Heart right ventricle (tissue), 16 donors: ENCODE measurements around the gene KRTAP12-2. TPM values are rescaled to one million over a fixed set of nuclear protein-coding genes. Genes with fewer than 3 reads are reported as not detected.
A peak's percentile ranks its signal among the peaks of the same experiment; 100 is the strongest.

Source experiments
- ATAC-seq, 8 donors: fragments of 200-7000 bp; cut with Tn5 transposase; one replicate each; pipeline ENCODE4 v1.9.1; 2020; ENCODE audit warnings: mild to moderate bottlenecking in 8 of 8, moderate library complexity in 8 of 8, moderate number of reproducible peaks in 1 of 8
- DNase-seq, 2 donors: peaks; one replicate each; pipeline ENCODE4 v3.0.0-alpha.2; 2020
- H3K27ac ChIP-seq, 10 donors: fragments of 200-600 bp; sonication (generic) in 2 of 10; one replicate each; pipeline versions ENCODE4 v1.5.0 to v1.8.0; 2020 to 2022; ENCODE audit warnings: mild to moderate bottlenecking in 3 of 10
- H3K27me3 ChIP-seq, 7 donors: fragments of 200-600 bp; one replicate each; pipeline ENCODE4 v1.8.0; 2021 to 2022; ENCODE audit warnings: mild to moderate bottlenecking in 2 of 7
- H3K36me3 ChIP-seq, 9 donors: fragments of 200-600 bp; sonication (generic) in 1 of 9; one replicate each; pipeline versions ENCODE4 v1.5.0 to v1.8.0; 2020 to 2022; ENCODE audit warnings: mild to moderate bottlenecking in 2 of 9
- H3K4me1 ChIP-seq, 9 donors: fragments of 200-600 bp; sonication (generic) in 1 of 9; one replicate each; pipeline versions ENCODE4 v1.5.0 to v1.8.0; 2020 to 2022; ENCODE audit warnings: mild to moderate bottlenecking in 4 of 9
- H3K4me3 ChIP-seq, 10 donors: fragments of 200-600 bp; sonication (generic) in 2 of 10; one replicate each; pipeline versions ENCODE4 v1.5.0 to v1.8.0; 2020 to 2022; ENCODE audit warnings: mild to moderate bottlenecking in 7 of 10, moderate library complexity in 2 of 10
- H3K9me3 ChIP-seq, 11 donors: fragments of 200-600 bp in 10 of 11; sonication (generic) in 2 of 11; one replicate each; pipeline versions ENCODE4 v1.5.0 to v1.8.0; 2013 to 2022; ENCODE audit warnings: mild to moderate bottlenecking in 2 of 11, control low read depth in 1 of 11, moderate library complexity in 1 of 11
- WGBS, 2 donors: extraction: QIAGEN DNeasy Blood & Tissue Kit; methylation state at CpG; one replicate each; pipeline ENCODE4 v1.1.7; 2013; ENCODE audit warnings: inconsistent platforms in 1 of 2; 5-methylcytosine and 5-hydroxymethylcytosine counted together
- intact Hi-C, 10 donors: fragments of 100-400 bp; cut with DNase I; formaldehyde crosslinking; loops; one replicate each; pipeline versions ENCODE4 v1.11.1 to v1.14.2; 2022
- polyA plus RNA-seq, 2 donors: library from polyadenylated mRNA; stranded (reverse); fragments of 200-250 nt; gene quantifications; one replicate each; pipeline ENCODE4 v1.2.3, GENCODE V29; 2013
- total RNA-seq, 10 donors: library from RNA; stranded (reverse); fragmentation: NEBNext Ultra II Directional in 3 of 10; extraction: Animal tissue kit (Norgen Biotek cat#: 25700) in 3 of 10; gene quantifications; one replicate each; pipeline versions ENCODE4 v1.2.1 to v1.2.4, GENCODE V29; 2021 to 2023
- TF ChIP-seq, protein P1 (sequence below), 9 donors: fragments of 200-600 bp; sonication (generic) in 2 of 9; IDR thresholded peaks; one replicate each; pipeline versions ENCODE4 v1.5.0 to v1.8.0; 2021 to 2022; ENCODE audit warnings: antibody characterized with exemption in 9 of 9, mild to moderate bottlenecking in 5 of 9, moderate library complexity in 1 of 9
- donor health status: Arrhythmogenic right ventricular cardiomyopathy.
- donor health status: ischemic (EF 13 %, LVEDD 7.1; RV severe dilation, severe dysfunction).
- donor health status: healthy with polysubstance abuse.
- donor health status: DM: no; HTN: yes; CAD: no.
- donor health status: DM: no; HTN: no; CAD: no.
- donor health status: ischemic (EF 25% LVEDD 6.9; RV normal size, moderate dysfunction).
- donor health status: ischemic (EF 25% LVEDD 5.7; RV mildly dilated, moderate dysfunction).
- donor health status: healthy.
- donor health status: DM: yes; HTN: yes; CAD: no.
- donor health status: Ischemic cardiomyopathy.
- donor health status: ischemic (EF 35%, LVEDD 5.7; RV mildly dilated, moderate dysfunction).
- donor health status: nonischemic (EF 11% LVEDD 7.7; RV severe dilation, severe dysfunction).
- donor health status: DM: yes; HTN: yes; CAD: no.
- donor health status: PGD.
- donor health status: ischemic (EF 29% LVEDD 5.4; RV normal size, mild dysfunction).
- donor health status: nonischemic (EF 23%, LVEDD 6.1; RV moderate dilation, normal function).

KRTAP12-2 gene
- total and polyA plus RNA-seq, 12 donors: not detected

DNA sequence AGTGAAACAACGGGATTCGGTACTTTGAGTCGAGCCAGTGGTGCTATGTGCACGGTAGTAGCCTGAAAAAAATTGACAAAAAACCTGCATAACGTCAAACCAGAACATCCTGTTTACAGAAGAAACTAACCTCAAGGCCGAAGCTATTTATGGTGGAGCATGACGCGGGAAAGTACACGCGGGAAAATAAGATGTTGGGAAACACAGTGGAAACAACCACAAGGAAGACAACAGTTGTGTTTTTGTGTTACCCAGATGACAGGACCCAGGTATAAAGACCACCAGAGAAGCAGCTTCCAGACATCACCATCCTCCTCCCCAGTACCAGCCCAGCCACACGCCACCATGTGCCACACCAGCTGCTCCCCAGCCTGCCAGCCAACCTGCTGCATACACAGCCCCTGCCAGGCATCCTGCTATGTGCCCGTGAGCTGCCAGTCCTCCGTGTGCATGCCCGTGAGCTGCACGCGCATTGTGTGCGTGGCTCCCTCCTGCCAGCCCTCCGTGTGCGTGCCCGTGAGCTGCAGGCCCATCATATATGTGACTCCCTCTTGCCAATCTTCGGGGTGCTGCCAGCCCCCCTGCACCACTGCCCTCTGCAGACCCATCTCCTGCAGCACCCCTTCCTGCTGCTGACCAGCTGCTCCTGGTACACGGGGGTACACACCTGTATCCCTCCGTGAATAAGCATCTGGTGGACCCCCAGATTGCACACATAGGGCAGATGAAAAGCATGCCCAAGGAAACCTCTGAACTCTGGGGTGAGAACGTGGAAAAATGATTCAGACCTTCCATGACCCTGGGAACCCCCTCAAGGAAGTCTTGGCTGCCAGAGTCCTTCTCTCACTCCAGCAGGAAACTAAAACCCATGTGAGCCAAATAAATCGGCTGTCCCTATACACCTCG, 8.8 kb downstream of the KRTAP12-2 start, which contains the start of gene KRTAP12-3:
KRTAP12-3 (plus strand) TSS at position 298 of the 906 bp plus-strand sequence; CDS start at position 346, 48 bp downstream.
- Histone ChIP-seq H3K4me3 (no peak within 1 kb of the TSS), H3K27me3 (peaks cover 0 to 32% (median 0%) of the 10 kb centered on the region in 7 donors), H3K4me1 (no peaks in the 10 kb centered on the region), H3K27ac (peak within 1 kb of the TSS in 1 of 10 donors; percentile 76), H3K9me3 (peaks cover 0 to 20% (median 4%) of the 10 kb centered on the region in 11 donors), H3K36me3 (no peaks in the 10 kb centered on the region)
- 73 to 76% methylated on average over 26 of the region's 26 CpGs for WGBS, 2 donors
- TF ChIP-seq, protein P1, sequence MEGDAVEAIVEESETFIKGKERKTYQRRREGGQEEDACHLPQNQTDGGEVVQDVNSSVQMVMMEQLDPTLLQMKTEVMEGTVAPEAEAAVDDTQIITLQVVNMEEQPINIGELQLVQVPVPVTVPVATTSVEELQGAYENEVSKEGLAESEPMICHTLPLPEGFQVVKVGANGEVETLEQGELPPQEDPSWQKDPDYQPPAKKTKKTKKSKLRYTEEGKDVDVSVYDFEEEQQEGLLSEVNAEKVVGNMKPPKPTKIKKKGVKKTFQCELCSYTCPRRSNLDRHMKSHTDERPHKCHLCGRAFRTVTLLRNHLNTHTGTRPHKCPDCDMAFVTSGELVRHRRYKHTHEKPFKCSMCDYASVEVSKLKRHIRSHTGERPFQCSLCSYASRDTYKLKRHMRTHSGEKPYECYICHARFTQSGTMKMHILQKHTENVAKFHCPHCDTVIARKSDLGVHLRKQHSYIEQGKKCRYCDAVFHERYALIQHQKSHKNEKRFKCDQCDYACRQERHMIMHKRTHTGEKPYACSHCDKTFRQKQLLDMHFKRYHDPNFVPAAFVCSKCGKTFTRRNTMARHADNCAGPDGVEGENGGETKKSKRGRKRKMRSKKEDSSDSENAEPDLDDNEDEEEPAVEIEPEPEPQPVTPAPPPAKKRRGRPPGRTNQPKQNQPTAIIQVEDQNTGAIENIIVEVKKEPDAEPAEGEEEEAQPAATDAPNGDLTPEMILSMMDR (IDR thresholded peaks at IDR 0.05): no peak
- intact Hi-C loops: no loop called here
- DNase-seq (no peak), ATAC-seq (peak in 1 of 8 donors; percentile 34)

DNA sequence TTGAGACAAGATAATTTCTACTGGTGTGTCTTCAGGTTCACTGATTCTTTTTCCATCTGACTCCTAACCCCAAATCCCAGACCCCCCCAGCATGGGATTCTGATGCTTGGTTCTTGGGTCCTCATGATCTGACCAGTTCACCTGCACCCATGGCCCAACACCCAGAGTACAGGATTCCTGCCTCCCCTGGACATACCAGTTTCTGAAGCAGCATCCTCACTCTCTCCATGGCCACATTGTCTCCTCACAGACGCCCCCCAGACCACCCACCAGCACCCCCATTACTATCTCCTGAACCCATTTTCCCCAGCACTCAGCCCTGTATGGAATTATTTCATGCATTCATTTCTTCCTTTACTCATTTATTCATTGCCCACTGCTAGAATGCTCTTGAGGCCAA, 9.9 kb downstream of the KRTAP12-2 start:
- TF ChIP-seq, protein P1 (IDR thresholded peaks at IDR 0.05): no peak
- DNase-seq: no peak
- intact Hi-C loops: no loop called here
- Histone ChIP-seq H3K27me3 (peaks cover 0 to 32% (median 0%) of the 10 kb centered on the region in 7 donors), H3K36me3 (no peaks in the 10 kb centered on the region), H3K4me1 (no peaks in the 10 kb centered on the region), H3K27ac (peak overlapping the region in 1 of 10 donors; percentile 76), H3K4me3 (no peak overlapping the region), H3K9me3 (peaks cover 0 to 20% (median 4%) of the 10 kb centered on the region in 11 donors)
- 85 to 87% methylated on average over 1 of the region's 1 CpG for WGBS, 2 donors
- ATAC-seq: no peak

- DNase-seq (no peak), ATAC-seq (no peak)
- peak within 1 kb of the TSS in 1 of 10 donors; percentile 69 for H3K27ac ChIP-seq
- H3K36me3 ChIP-seq: no peaks in the 10 kb centered on the region
- peaks cover 0 to 20% (median 4%) of the 10 kb centered on the region in 11 donors for H3K9me3 ChIP-seq
- peaks cover 0 to 34% (median 0%) of the 10 kb centered on the region in 7 donors for H3K27me3 ChIP-seq
- intact Hi-C loops: no loop called here
- no peaks in the 10 kb centered on the region for H3K4me1 ChIP-seq
- WGBS, 2 donors: 74 to 77% methylated on average over 9 of the region's 9 CpGs
- TF ChIP-seq, protein P1 (IDR thresholded peaks at IDR 0.05): no peak
- no peak within 1 kb of the TSS for H3K4me3 ChIP-seq
Observed at GRCh38 chr21:44654576-44655175, 12.1 kb downstream of the KRTAP12-2 start, which contains the start of gene KRTAP12-4. KRTAP12-4 (minus strand) TSS chr21:44654659; CDS start chr21:44654614, 45 bp downstream.
